DND-41 (cell line): ENCODE results near the gene ZBED5.
A peak's percentile ranks its signal among the peaks of the same experiment; 100 is the strongest.

Experiments
- ATAC-seq: fragments of 200-7000 bp; cut with Tn5 transposase; 3 replicates; pipeline ENCODE4 v1.9.1; 2021; ENCODE audit warnings: low read depth; ENCODE audit not compliant: insufficient read depth
- DNase-seq: peaks from one replicate; pipeline ENCODE4 v3.0.0-alpha.2; 2020
- H2AFZ ChIP-seq: 2 replicates; pipeline ENCODE4 v1.6.0; 2012; ENCODE audit warnings: low read depth, low read length
- H3K27ac ChIP-seq: 2 replicates; pipeline ENCODE4 v1.5.1; 2012; ENCODE audit warnings: low read length, inconsistent platforms
- H3K27me3 ChIP-seq: fragments of 200-600 bp; sonication (generic); 2 replicates; pipeline ENCODE4 v1.6.0; 2012; ENCODE audit warnings: low read length, mild to moderate bottlenecking, inconsistent platforms; ENCODE audit not compliant: insufficient read depth, poor library complexity
- H3K36me3 ChIP-seq: 2 replicates; pipeline ENCODE4 v1.5.1; 2012; ENCODE audit warnings: low read length, inconsistent platforms; ENCODE audit not compliant: insufficient read depth
- H3K4me1 ChIP-seq: 2 replicates; pipeline ENCODE4 v1.5.1; 2012; ENCODE audit warnings: mild to moderate bottlenecking, low read length; ENCODE audit not compliant: insufficient read depth
- H3K4me2 ChIP-seq: 2 replicates; pipeline ENCODE4 v1.6.0; 2012; ENCODE audit warnings: mild to moderate bottlenecking, moderate library complexity, low read length, inconsistent platforms; ENCODE audit not compliant: insufficient read depth
- H3K4me3 ChIP-seq, 2 experiments: fragments of 200-600 bp in 1 of 2; shearing (Covaris generic) in 1 of 2; 2 replicates each; pipeline ENCODE4 v1.5.1; 2012 to 2016; ENCODE audit warnings: inconsistent platforms in 2 of 2, low read length in 2 of 2, mild to moderate bottlenecking in 2 of 2, low read depth in 1 of 2, moderate library complexity in 1 of 2
- H3K79me2 ChIP-seq: 2 replicates; pipeline ENCODE4 v1.6.0; 2012; ENCODE audit warnings: low read length, inconsistent platforms; ENCODE audit not compliant: insufficient read depth
- H3K9ac ChIP-seq: 2 replicates; pipeline ENCODE4 v1.6.0; 2012; ENCODE audit warnings: low read depth, mild to moderate bottlenecking, inconsistent platforms, low read length, moderate library complexity
- H3K9me3 ChIP-seq: 2 replicates; pipeline ENCODE4 v1.5.1; 2012; ENCODE audit warnings: low read length, moderate library complexity, mild to moderate bottlenecking, inconsistent platforms; ENCODE audit not compliant: insufficient read depth, severe bottlenecking
- H4K20me1 ChIP-seq: 2 replicates; pipeline ENCODE4 v1.6.0; 2012; ENCODE audit warnings: low read length; ENCODE audit not compliant: insufficient read depth
- CTCF ChIP-seq: IDR thresholded peaks from 2 replicates; pipeline ENCODE4 v1.5.1; 2012; ENCODE audit warnings: borderline replicate concordance, low read length, moderate library complexity, mild to moderate bottlenecking; ENCODE audit not compliant: poor library complexity, severe bottlenecking; ENCODE audit errors: extremely low read depth
- EZH2 ChIP-seq: IDR thresholded peaks from 3 replicates; pipeline ENCODE4 v1.6.1; 2012; ENCODE audit warnings: borderline replicate concordance, low read depth, mild to moderate bottlenecking, moderate library complexity, low read length, inconsistent platforms; ENCODE audit not compliant: severe bottlenecking

Gene ZBED5

GRCh38 chr11:10829139-10829538, 28.7 kb downstream of the ZBED5 start:
- Histone ChIP-seq H3K79me2 (no peaks in the 10 kb centered on the region), H3K27me3 (no peaks in the 10 kb centered on the region), H4K20me1 (no peaks in the 10 kb centered on the region), H3K9me3 (no peaks in the 10 kb centered on the region), H3K27ac (no peak overlapping the region), H3K4me1 (no peaks in the 10 kb centered on the region), H3K9ac (no peak overlapping the region), H3K36me3 (no peaks in the 10 kb centered on the region), H3K4me2 (no peak overlapping the region), H2AFZ (no peak overlapping the region), H3K4me3 (no peak overlapping the region)
- ATAC-seq (no peak), DNase-seq (no peak)
- TF ChIP-seq EZH2 (no peak), CTCF (no peak)

- Histone ChIP-seq H3K4me1 (no peaks in the 10 kb centered on the region), H3K79me2 (no peaks in the 10 kb centered on the region), H3K9ac (no peak overlapping the region), H3K9me3 (no peaks in the 10 kb centered on the region), H2AFZ (no peak overlapping the region), H3K27ac (no peak overlapping the region), H3K4me2 (no peak overlapping the region), H3K4me3 (no peak overlapping the region), H3K27me3 (no peaks in the 10 kb centered on the region), H3K36me3 (no peaks in the 10 kb centered on the region), H4K20me1 (no peaks in the 10 kb centered on the region)
- no peak for TF ChIP-seq EZH2
- TF ChIP-seq CTCF, result no peak
- ATAC-seq (no peak), DNase-seq (no peak)
Measured at GRCh38 chr11:10828402-10828801, 29.5 kb downstream of the ZBED5 start.

GRCh38 chr11:10824888-10825287, 33.0 kb downstream of the ZBED5 start:
- Histone ChIP-seq H3K4me3 (no peak overlapping the region), H3K27me3 (no peaks in the 10 kb centered on the region), H3K4me2 (no peak overlapping the region), H2AFZ (peak overlapping the region; percentile 66; the same call in 1 of the 2 replicates), H3K9me3 (no peaks in the 10 kb centered on the region), H3K36me3 (no peaks in the 10 kb centered on the region), H3K79me2 (no peaks in the 10 kb centered on the region), H3K27ac (no peak overlapping the region), H4K20me1 (no peaks in the 10 kb centered on the region), H3K4me1 (no peaks in the 10 kb centered on the region), H3K9ac (no peak overlapping the region)
- DNase-seq (no peak), ATAC-seq (no peak)
- TF ChIP-seq CTCF (no peak), EZH2 (no peak)

GRCh38 chr11:10823152-10823579, 34.7 kb downstream of the ZBED5 start:
- no peak for ATAC-seq
- no peaks in the 10 kb centered on the region for H3K79me2 ChIP-seq

More at GRCh38 chr11:10823152-10823579, 34.7 kb downstream of the ZBED5 start:
- Histone ChIP-seq H4K20me1 (no peaks in the 10 kb centered on the region), H3K9ac (no peak overlapping the region), H2AFZ (peak overlapping the region; percentile 31; the same call in 1 of the 2 replicates), H3K27me3 (no peaks in the 10 kb centered on the region), H3K4me2 (no peak overlapping the region), H3K4me3 (no peak overlapping the region), H3K36me3 (no peaks in the 10 kb centered on the region), H3K4me1 (no peaks in the 10 kb centered on the region), H3K27ac (no peak overlapping the region), H3K9me3 (no peaks in the 10 kb centered on the region)
- TF ChIP-seq EZH2 (no peak), CTCF (no peak)
- no peak for DNase-seq
